Erythroblast (primary cell): Measurements from ENCODE around the gene BUB1B.

Experiments used
- GATA1 ChIP-seq: IDR thresholded peaks from 2 replicates; pipeline ENCODE4 v1.6.1; 2011; ENCODE audit warnings: low read depth, mild to moderate bottlenecking, control low read depth, low read length, moderate library complexity
- POLR2A ChIP-seq: IDR thresholded peaks from 2 replicates; pipeline ENCODE4 v1.6.1; 2011; ENCODE audit warnings: mild to moderate bottlenecking, low read length

GRCh38 chr15:40121911-40122638 is 38.8 kb upstream of the BUB1B start:
- TF ChIP-seq POLR2A (no peak), GATA1 (no peak)
